Prostate gland (tissue), 2 donors: Measurements from ENCODE around the gene BCOR. TPM values are rescaled to one million over a fixed set of nuclear protein-coding genes. Genes with fewer than 3 reads are reported as not detected.

Experiments used
- DNase-seq: peaks from one replicate; pipeline ENCODE4 v3.0.0-alpha.2; 2019; ENCODE audit warnings: low spot score
- H3K27ac ChIP-seq, 2 donors: fragments of 200-600 bp; sonication (generic); 2 replicates each; pipeline ENCODE4 v1.5.1; 2017 to 2019
- H3K27me3 ChIP-seq: fragments of 200-600 bp; sonication (generic); replicated peaks from 2 replicates; pipeline ENCODE4 v1.5.1; 2019; ENCODE audit not compliant: insufficient read depth
- H3K36me3 ChIP-seq, 2 donors: fragments of 200-600 bp; sonication (generic); 1 replicate in 1 of 2; 2 replicates in 1 of 2; pipeline versions ENCODE4 v1.5.1 to v1.8.1; 2017 to 2019
- H3K4me1 ChIP-seq: fragments of 200-600 bp; sonication (generic); replicated peaks from 2 replicates; pipeline ENCODE4 v1.5.1; 2019
- H3K4me3 ChIP-seq, 2 donors: fragments of 200-600 bp; sonication (generic); 2 replicates each; pipeline ENCODE4 v1.5.1; 2017 to 2019
- H3K9me3 ChIP-seq: fragments of 200-600 bp; sonication (generic); 2 replicates; pipeline ENCODE4 v1.5.1; 2017
- POLR2A ChIP-seq: fragments of 450-650 bp; IDR thresholded peaks from one replicate; pipeline ENCODE4 v1.6.1; 2016; ENCODE audit warnings: antibody characterized with exemption, mild to moderate bottlenecking
- POLR2AphosphoS5 ChIP-seq: sonication (generic); formaldehyde crosslinking; IDR thresholded peaks from one replicate; pipeline ENCODE4 v1.6.1; 2017; ENCODE audit warnings: antibody characterized with exemption
- WGBS: methylation state at CpG from one replicate; pipeline ENCODE4 v1.1.5; 2018; 5-methylcytosine and 5-hydroxymethylcytosine counted together
- intact Hi-C: fragments of 100-400 bp; cut with DNase I; formaldehyde crosslinking; loops from one replicate; pipeline ENCODE4 v1.14.2; 2022
- total RNA-seq, 2 donors: library from RNA; depleted of rRNA; stranded (reverse); fragments of >200 nt; gene quantifications; one replicate each; pipeline ENCODE4 v1.1.0, GENCODE V29; 2016
- TF ChIP-seq, protein P1 (sequence below), 4 experiments: fragments of 200-600 bp in 2 of 4; fragments of 450-650 bp in 2 of 4; sonication (generic) in 2 of 4; IDR thresholded peaks; 1 replicate in 3 of 4; 2 replicates in 1 of 4; pipeline ENCODE4 v1.5.1; 2016 to 2019; ENCODE audit warnings: antibody characterized with exemption in 4 of 4, mild to moderate bottlenecking in 2 of 4, moderate library complexity in 2 of 4

BCOR gene
- total RNA-seq, 2 donors from 2014 or later, result 56.2 to 70.8 TPM

DNA sequence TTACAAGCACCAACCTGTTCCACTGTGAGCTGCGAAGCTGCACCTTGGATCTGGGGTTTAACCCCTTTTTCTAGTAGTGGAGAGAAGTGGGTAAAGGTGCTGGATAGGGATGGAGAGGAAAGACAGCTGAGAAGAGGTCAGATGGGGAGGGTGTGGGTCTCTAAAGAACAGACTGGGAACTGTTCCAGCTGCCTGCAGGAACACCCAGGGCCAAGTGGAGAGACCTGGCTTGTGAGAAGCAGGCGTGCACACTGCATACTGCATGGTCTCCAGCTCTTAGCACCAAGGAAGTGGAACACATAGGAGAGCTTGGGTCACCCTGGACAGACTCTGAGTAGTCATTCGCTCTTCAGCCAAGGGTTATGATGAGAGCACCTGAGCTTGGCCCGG, 16.1 kb downstream of the BCOR start:
- 29% methylated on average over 4 of the region's 4 CpGs for WGBS
- Histone ChIP-seq H3K27me3 (no peaks in the 10 kb centered on the region), H3K27ac (peak overlapping the region in 1 of 2 donors; percentile 83), H3K4me3 (no peak overlapping the region), H3K36me3 (no peaks in the 10 kb centered on the region), H3K4me1 (peaks cover 3% of the 10 kb centered on the region), H3K9me3 (no peaks in the 10 kb centered on the region)
- TF ChIP-seq POLR2AphosphoS5 (no peak), POLR2A (no peak)
- TF ChIP-seq, protein P1, sequence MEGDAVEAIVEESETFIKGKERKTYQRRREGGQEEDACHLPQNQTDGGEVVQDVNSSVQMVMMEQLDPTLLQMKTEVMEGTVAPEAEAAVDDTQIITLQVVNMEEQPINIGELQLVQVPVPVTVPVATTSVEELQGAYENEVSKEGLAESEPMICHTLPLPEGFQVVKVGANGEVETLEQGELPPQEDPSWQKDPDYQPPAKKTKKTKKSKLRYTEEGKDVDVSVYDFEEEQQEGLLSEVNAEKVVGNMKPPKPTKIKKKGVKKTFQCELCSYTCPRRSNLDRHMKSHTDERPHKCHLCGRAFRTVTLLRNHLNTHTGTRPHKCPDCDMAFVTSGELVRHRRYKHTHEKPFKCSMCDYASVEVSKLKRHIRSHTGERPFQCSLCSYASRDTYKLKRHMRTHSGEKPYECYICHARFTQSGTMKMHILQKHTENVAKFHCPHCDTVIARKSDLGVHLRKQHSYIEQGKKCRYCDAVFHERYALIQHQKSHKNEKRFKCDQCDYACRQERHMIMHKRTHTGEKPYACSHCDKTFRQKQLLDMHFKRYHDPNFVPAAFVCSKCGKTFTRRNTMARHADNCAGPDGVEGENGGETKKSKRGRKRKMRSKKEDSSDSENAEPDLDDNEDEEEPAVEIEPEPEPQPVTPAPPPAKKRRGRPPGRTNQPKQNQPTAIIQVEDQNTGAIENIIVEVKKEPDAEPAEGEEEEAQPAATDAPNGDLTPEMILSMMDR (IDR thresholded peaks at IDR 0.05), result no peak
- intact Hi-C loops, result no loop called here
- DNase-seq, result no peak

DNA sequence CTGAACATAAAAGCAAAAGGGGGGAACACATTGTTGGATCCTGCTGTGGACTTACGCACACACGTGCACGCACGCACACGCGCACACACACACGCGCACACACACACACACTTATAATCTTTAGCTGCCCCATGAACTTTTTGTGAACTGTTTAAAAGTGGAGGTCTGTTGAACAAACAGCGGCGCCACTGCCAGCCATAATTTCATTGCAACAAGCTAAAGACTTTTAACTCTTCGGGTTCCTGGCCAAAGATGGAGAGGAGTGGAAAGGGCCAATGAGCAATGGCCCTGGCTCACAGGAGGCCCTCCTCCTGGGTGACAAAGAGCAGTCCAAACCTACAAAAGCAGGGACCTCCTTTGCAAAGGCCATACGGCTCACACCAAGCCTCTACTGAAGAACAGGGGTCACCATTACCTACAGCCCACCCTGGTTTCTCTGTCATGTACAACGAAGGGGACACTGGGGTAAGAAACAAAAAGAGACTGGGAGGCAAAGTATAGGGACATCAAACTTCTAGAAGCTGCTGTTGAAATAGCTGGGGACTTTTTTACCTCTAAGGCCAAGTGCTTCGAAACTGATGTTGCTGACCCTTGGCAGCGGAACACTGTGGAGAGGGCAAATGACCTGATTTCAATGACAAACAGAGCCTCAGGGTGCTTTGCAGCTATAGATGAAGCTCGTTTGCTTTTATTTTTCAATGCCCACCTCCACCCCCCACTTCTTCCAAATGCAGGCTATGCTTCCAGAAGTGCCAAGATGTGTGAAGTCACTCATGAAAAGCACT, 16.7 kb downstream of the BCOR start:
- Histone ChIP-seq H3K4me1 (peaks cover 3% of the 10 kb centered on the region), H3K27ac (no peak overlapping the region), H3K4me3 (no peak overlapping the region), H3K9me3 (no peaks in the 10 kb centered on the region), H3K27me3 (no peaks in the 10 kb centered on the region), H3K36me3 (no peaks in the 10 kb centered on the region)
- TF ChIP-seq, protein P1 (IDR thresholded peaks at IDR 0.05), result no peak
- TF ChIP-seq POLR2AphosphoS5 (no peak), POLR2A (no peak)
- no peak for DNase-seq
- WGBS, result 33% methylated on average over 16 of the region's 16 CpGs
- intact Hi-C loops, result no loop called here

DNA sequence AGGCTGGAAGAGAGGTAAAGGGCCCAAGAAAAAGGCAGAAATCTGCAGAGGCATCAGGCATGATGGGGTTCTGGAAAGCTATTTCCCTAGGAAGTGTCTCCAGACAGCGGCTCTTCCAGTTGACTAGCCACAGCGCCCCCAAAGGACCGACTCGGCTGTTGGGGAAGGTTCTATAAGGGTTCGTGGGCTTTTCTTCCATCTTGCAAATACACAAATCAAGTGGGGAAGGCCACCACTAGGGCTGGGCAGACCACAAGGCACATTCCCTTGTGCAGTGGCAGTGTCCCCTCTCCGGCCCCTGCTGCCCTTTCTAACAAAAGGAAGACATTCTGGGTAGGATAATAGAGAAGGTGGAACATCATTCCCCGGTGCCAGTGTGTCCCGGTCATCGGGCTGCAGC, 18.2 kb downstream of the BCOR start:
- Histone ChIP-seq H3K4me1 (peaks cover 3% of the 10 kb centered on the region), H3K36me3 (no peaks in the 10 kb centered on the region), H3K27me3 (no peaks in the 10 kb centered on the region), H3K4me3 (no peak overlapping the region), H3K9me3 (no peaks in the 10 kb centered on the region), H3K27ac (no peak overlapping the region)
- intact Hi-C loops, result no loop called here
- TF ChIP-seq POLR2A (no peak), POLR2AphosphoS5 (no peak)
- TF ChIP-seq, protein P1 (IDR thresholded peaks at IDR 0.05), result no peak
- no peak for DNase-seq
- WGBS, result 88% methylated on average over 8 of the region's 9 CpGs

DNA sequence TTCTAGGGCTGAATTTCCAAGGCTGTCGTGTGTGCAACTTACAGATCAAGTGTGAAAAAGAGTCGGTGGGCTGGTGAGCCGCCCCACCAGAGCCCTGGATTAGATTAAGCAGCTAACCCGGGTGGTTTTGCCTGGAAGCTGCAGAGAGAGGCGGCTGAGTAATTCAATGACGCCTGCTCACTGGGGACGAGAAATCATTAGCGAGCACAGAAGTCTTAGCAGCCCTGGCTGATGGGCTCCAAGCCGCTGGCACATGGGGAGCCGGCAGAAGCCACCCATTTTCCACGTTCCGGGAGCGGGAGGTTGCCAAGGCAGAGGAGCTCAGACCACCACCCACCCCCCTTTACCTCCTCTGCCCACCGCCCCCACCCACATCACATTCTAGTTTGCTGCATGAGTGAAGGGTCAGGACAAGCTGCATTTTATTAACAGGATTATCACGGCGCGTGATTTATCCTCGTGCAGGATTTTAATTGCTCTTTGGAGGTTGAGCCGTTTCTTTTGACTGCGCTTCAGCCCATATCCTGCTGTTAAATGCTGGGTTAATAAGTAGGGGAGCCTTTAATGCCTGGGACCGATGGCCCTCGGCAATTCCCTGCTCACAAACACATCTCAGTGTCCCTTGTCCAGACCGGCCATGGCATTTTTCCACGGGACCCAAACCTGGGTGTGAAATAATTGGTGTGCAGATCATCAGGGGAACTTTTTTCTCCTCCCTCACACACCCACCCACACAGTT, 19.1 kb downstream of the BCOR start:
- H3K4me3 ChIP-seq, result no peak overlapping the region
- no peaks in the 10 kb centered on the region for H3K36me3 ChIP-seq
- no peaks in the 10 kb centered on the region for H3K27me3 ChIP-seq
- no peak overlapping the region for H3K27ac ChIP-seq
- H3K9me3 ChIP-seq, result no peaks in the 10 kb centered on the region
- TF ChIP-seq, protein P1 (IDR thresholded peaks at IDR 0.05), result no peak
- TF ChIP-seq POLR2AphosphoS5 (no peak), POLR2A (no peak)
- intact Hi-C loops, result no loop called here
- DNase-seq, result no peak
- peaks cover 3% of the 10 kb centered on the region for H3K4me1 ChIP-seq
- WGBS, result 62% methylated on average over 18 of the region's 24 CpGs
